WTC11 (cell line): Measurements from ENCODE around the gene SMC2. TPM values are rescaled to one million over a fixed set of nuclear protein-coding genes. Genes with fewer than 3 reads are reported as not detected.

ENCODE experiments used
- ATAC-seq: fragments of 200-7000 bp; cut with Tn5 transposase; 2 replicates; pipeline ENCODE4 v1.10.0; 2021; ENCODE audit warnings: mild to moderate bottlenecking, moderate library complexity
- Bru-seq: library from RNA; stranded (reverse); fragments of 400-500 nt; gene quantifications from one replicate; lab custom pipeline; 2021; lab: Mats Ljungman, UMichigan
- CTCF ChIA-PET: fragments of 300-600 bp; sonication (Branson Sonifier 250); formaldehyde crosslinking; loops from one replicate; lab custom pipeline; 2021; ENCODE audit warnings: antibody characterized with exemption; lab: Charles Lee
- POLR2A ChIA-PET: fragments of 350-600 bp; sonication (Branson Sonifier 250); formaldehyde crosslinking; loops from one replicate; lab custom pipeline; 2021; ENCODE audit warnings: antibody characterized with exemption; lab: Charles Lee
- DNase-seq: peaks from one replicate; pipeline ENCODE4 v3.0.0; 2021; ENCODE audit warnings: low spot score
- H3K27ac Mint-ChIP-seq: 2 replicates; pipeline ENCODE4 v1.8.0; 2021; ENCODE audit warnings: mixed read lengths
- H3K27me3 Mint-ChIP-seq: 2 replicates; pipeline ENCODE4 v1.8.0; 2021; ENCODE audit warnings: low read depth, mild to moderate bottlenecking, moderate library complexity, mixed read lengths
- H3K36me3 Mint-ChIP-seq: 2 replicates; pipeline ENCODE4 v1.8.0; 2021; ENCODE audit warnings: mixed read lengths
- H3K4me1 Mint-ChIP-seq: 2 replicates; pipeline ENCODE4 v1.8.0; 2022; ENCODE audit warnings: mixed read lengths
- H3K4me3 Mint-ChIP-seq: 2 replicates; pipeline ENCODE4 v1.8.0; 2021; ENCODE audit warnings: mild to moderate bottlenecking, moderate library complexity, mixed read lengths
- H3K9me3 Mint-ChIP-seq: 2 replicates; pipeline ENCODE4 v1.8.0; 2021; ENCODE audit warnings: mixed read lengths
- JUN ChIP-seq: sonication (generic); formaldehyde crosslinking; IDR thresholded peaks from 2 replicates; pipeline ENCODE4 v1.8.0; 2023; ENCODE audit warnings: mild to moderate bottlenecking, missing genetic modification reagents
- SP1 ChIP-seq: sonication (generic); formaldehyde crosslinking; conservative IDR thresholded peaks from 2 replicates; pipeline ENCODE4 v1.8.1; 2022; ENCODE audit warnings: missing genetic modification reagents
- ZNF232 ChIP-seq: sonication (generic); formaldehyde crosslinking; IDR thresholded peaks from 2 replicates; pipeline ENCODE4 v1.8.0; 2022; ENCODE audit warnings: mild to moderate bottlenecking, missing genetic modification reagents
- long read RNA-seq, 3 experiments: library from RNA in 1 of 3; library from capped mRNA in 1 of 3; library from polyadenylated mRNA in 1 of 3; unstranded in 2 of 3; stranded (forward) in 1 of 3; transcript quantifications; one replicate each; pipeline ENCODE4 v2.0.0, GENCODE V29; 2021
- total RNA-seq: library from RNA; stranded (reverse); gene quantifications from 3 replicates; pipeline ENCODE4 v1.2.3, GENCODE V29; 2021
- TF ChIP-seq, protein P1 (sequence below): sonication (generic); formaldehyde crosslinking; IDR thresholded peaks from 2 replicates; pipeline ENCODE4 v1.8.1; 2023; ENCODE audit warnings: mild to moderate bottlenecking, missing genetic modification reagents
- TF ChIP-seq, protein P2 (sequence below): sonication (generic); formaldehyde crosslinking; IDR thresholded peaks from 2 replicates; pipeline ENCODE4 v1.8.1; 2022; ENCODE audit warnings: mild to moderate bottlenecking, moderate library complexity, missing genetic modification reagents
- TF ChIP-seq, protein P3 (sequence below): fragments of 250-450 bp; sonication (Bioruptor Pico); IDR thresholded peaks from 2 replicates; pipeline ENCODE4 v2.1.2; 2022; ENCODE audit warnings: mild to moderate bottlenecking, moderate library complexity
- TF ChIP-seq, protein P4 (sequence below): sonication (generic); formaldehyde crosslinking; IDR thresholded peaks from 2 replicates; pipeline ENCODE4 v1.8.1; 2023; ENCODE audit warnings: mild to moderate bottlenecking, moderate library complexity, missing genetic modification reagents
- TF ChIP-seq, protein P5 (sequence below): fragments of 250-450 bp; sonication (Bioruptor Pico); IDR thresholded peaks from 2 replicates; pipeline ENCODE4 v1.9.0; 2021; ENCODE audit warnings: mild to moderate bottlenecking, borderline replicate concordance
- TF ChIP-seq, protein P6 (sequence below): sonication (generic); formaldehyde crosslinking; IDR thresholded peaks from 2 replicates; pipeline ENCODE4 v1.8.0; 2022; ENCODE audit warnings: missing genetic modification reagents
- TF ChIP-seq, protein P7 (sequence below): sonication (generic); formaldehyde crosslinking; IDR thresholded peaks from 2 replicates; pipeline ENCODE4 v1.8.0; 2022; ENCODE audit warnings: mild to moderate bottlenecking, missing genetic modification reagents

SMC2 gene
- total RNA-seq (28.3 to 31.9 TPM (median 28.5 TPM) in 3 replicates), Bru-seq, nascent RNA (percentile 83 among the genes with signal in this experiment)
- long read RNA-seq, experiment 1, full-length matches to known transcripts = 90 of 258 reads
- long read RNA-seq, experiment 1, partial matches to known transcripts = 48 of 258 reads
- long read RNA-seq, experiment 1, other reads (novel, unspliced or antisense) = 120 of 258 reads
- long read RNA-seq, experiment 2, full-length matches to known transcripts = 6 of 60 reads
- long read RNA-seq, experiment 2, partial matches to known transcripts = 28 of 60 reads
- long read RNA-seq, experiment 2, other reads (novel, unspliced or antisense) = 26 of 60 reads
- long read RNA-seq, experiment 3, full-length matches to known transcripts = 1 of 35 reads
- long read RNA-seq, experiment 3, partial matches to known transcripts = 22 of 35 reads
- long read RNA-seq, experiment 3, other reads (novel, unspliced or antisense) = 12 of 35 reads

DNA sequence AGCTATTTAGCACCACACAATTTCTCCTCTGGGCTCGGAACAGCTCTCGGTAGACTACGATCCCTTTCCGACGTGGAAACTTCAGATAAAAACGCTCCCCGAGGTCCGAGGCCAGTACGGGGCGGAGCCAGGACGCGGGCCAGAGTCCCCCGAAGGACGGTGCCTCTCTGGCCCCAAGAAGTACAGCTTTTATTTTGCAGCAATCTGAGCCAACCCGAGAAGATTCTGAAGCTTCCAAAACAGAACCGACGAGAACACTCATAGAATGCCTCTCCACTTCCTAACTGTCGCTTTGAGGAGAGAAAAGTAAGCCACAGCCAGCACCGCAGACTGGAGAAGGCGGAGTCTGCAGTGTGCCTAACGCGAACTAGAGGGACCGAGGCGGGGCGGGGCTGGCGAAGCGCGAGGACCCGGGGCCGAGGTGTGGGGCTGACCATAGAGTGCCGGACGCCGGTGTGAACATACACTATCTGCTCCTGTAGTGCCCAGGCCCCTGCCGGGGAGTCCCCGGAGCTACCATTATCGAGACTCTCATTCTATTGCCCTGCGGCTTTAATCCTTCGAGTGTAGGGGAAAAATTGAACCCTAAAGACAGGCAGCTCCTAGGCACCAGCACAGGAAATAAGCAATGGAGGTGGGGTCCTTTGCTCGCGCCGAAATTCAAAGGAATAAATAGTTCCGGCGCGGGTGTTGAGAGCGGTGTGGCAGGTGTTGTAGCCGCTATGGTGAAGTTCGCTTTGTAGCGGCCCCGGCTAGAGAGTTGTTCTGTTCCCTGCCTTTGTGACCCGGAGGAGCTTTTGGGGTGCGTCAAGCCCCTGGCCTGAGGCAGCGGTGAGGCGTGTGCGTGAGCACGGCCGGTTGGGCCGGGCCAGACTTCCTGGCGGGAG is at the start of gene SMC2:
SMC2 (plus strand) TSS at position 663 of the 887 bp plus-strand sequence. CDS start 1,076 bp downstream, outside the sequence.
- H3K27me3 Mint-ChIP-seq = no peaks in the 10 kb centered on the region
- DNase-seq = peak; percentile 89
- no peaks in the 10 kb centered on the region for H3K36me3 Mint-ChIP-seq
- peak within 1 kb of the TSS; percentile 97 for H3K4me3 Mint-ChIP-seq
- H3K4me1 Mint-ChIP-seq = peaks cover 32% of the 10 kb centered on the region
- no peaks in the 10 kb centered on the region for H3K9me3 Mint-ChIP-seq
- peak within 1 kb of the TSS; percentile 97 for H3K27ac Mint-ChIP-seq
- TF ChIP-seq, protein P1, sequence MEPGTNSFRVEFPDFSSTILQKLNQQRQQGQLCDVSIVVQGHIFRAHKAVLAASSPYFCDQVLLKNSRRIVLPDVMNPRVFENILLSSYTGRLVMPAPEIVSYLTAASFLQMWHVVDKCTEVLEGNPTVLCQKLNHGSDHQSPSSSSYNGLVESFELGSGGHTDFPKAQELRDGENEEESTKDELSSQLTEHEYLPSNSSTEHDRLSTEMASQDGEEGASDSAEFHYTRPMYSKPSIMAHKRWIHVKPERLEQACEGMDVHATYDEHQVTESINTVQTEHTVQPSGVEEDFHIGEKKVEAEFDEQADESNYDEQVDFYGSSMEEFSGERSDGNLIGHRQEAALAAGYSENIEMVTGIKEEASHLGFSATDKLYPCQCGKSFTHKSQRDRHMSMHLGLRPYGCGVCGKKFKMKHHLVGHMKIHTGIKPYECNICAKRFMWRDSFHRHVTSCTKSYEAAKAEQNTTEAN (CRISPR knock-in tag) = 0 out of 2 replicates have a peak, but pooled peaks have one; percentile 27
- TF ChIP-seq, protein P2, sequence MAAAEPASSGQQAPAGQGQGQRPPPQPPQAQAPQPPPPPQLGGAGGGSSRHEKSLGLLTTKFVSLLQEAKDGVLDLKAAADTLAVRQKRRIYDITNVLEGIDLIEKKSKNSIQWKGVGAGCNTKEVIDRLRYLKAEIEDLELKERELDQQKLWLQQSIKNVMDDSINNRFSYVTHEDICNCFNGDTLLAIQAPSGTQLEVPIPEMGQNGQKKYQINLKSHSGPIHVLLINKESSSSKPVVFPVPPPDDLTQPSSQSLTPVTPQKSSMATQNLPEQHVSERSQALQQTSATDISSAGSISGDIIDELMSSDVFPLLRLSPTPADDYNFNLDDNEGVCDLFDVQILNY (CRISPR knock-in tag) = peak; percentile 50; the same call in 1 of the 2 replicates
- TF ChIP-seq SP1 (CRISPR knock-in tag) = peak; percentile 31; the same call in 1 of the 2 replicates
- TF ChIP-seq, protein P3, sequence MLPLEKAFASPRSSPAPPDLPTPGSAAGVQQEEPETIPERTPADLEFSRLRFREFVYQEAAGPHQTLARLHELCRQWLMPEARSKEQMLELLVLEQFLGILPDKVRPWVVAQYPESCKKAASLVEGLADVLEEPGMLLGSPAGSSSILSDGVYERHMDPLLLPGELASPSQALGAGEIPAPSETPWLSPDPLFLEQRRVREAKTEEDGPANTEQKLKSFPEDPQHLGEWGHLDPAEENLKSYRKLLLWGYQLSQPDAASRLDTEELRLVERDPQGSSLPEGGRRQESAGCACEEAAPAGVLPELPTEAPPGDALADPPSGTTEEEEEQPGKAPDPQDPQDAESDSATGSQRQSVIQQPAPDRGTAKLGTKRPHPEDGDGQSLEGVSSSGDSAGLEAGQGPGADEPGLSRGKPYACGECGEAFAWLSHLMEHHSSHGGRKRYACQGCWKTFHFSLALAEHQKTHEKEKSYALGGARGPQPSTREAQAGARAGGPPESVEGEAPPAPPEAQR = no peak
- 0 out of 2 replicates have a peak, but pooled peaks have one; percentile 31 for TF ChIP-seq ZNF232 (CRISPR knock-in tag)
- TF ChIP-seq, protein P4, sequence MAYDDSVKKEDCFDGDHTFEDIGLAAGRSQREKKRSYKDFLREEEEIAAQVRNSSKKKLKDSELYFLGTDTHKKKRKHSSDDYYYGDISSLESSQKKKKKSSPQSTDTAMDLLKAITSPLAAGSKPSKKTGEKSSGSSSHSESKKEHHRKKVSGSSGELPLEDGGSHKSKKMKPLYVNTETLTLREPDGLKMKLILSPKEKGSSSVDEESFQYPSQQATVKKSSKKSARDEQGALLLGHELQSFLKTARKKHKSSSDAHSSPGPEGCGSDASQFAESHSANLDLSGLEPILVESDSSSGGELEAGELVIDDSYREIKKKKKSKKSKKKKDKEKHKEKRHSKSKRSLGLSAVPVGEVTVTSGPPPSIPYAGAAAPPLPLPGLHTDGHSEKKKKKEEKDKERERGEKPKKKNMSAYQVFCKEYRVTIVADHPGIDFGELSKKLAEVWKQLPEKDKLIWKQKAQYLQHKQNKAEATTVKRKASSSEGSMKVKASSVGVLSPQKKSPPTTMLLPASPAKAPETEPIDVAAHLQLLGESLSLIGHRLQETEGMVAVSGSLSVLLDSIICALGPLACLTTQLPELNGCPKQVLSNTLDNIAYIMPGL = 0 out of 2 replicates have a peak, but pooled peaks have one; percentile 34
- TF ChIP-seq, protein P5, sequence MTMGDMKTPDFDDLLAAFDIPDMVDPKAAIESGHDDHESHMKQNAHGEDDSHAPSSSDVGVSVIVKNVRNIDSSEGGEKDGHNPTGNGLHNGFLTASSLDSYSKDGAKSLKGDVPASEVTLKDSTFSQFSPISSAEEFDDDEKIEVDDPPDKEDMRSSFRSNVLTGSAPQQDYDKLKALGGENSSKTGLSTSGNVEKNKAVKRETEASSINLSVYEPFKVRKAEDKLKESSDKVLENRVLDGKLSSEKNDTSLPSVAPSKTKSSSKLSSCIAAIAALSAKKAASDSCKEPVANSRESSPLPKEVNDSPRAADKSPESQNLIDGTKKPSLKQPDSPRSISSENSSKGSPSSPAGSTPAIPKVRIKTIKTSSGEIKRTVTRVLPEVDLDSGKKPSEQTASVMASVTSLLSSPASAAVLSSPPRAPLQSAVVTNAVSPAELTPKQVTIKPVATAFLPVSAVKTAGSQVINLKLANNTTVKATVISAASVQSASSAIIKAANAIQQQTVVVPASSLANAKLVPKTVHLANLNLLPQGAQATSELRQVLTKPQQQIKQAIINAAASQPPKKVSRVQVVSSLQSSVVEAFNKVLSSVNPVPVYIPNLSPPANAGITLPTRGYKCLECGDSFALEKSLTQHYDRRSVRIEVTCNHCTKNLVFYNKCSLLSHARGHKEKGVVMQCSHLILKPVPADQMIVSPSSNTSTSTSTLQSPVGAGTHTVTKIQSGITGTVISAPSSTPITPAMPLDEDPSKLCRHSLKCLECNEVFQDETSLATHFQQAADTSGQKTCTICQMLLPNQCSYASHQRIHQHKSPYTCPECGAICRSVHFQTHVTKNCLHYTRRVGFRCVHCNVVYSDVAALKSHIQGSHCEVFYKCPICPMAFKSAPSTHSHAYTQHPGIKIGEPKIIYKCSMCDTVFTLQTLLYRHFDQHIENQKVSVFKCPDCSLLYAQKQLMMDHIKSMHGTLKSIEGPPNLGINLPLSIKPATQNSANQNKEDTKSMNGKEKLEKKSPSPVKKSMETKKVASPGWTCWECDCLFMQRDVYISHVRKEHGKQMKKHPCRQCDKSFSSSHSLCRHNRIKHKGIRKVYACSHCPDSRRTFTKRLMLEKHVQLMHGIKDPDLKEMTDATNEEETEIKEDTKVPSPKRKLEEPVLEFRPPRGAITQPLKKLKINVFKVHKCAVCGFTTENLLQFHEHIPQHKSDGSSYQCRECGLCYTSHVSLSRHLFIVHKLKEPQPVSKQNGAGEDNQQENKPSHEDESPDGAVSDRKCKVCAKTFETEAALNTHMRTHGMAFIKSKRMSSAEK = no peak
- TF ChIP-seq, protein P6, sequence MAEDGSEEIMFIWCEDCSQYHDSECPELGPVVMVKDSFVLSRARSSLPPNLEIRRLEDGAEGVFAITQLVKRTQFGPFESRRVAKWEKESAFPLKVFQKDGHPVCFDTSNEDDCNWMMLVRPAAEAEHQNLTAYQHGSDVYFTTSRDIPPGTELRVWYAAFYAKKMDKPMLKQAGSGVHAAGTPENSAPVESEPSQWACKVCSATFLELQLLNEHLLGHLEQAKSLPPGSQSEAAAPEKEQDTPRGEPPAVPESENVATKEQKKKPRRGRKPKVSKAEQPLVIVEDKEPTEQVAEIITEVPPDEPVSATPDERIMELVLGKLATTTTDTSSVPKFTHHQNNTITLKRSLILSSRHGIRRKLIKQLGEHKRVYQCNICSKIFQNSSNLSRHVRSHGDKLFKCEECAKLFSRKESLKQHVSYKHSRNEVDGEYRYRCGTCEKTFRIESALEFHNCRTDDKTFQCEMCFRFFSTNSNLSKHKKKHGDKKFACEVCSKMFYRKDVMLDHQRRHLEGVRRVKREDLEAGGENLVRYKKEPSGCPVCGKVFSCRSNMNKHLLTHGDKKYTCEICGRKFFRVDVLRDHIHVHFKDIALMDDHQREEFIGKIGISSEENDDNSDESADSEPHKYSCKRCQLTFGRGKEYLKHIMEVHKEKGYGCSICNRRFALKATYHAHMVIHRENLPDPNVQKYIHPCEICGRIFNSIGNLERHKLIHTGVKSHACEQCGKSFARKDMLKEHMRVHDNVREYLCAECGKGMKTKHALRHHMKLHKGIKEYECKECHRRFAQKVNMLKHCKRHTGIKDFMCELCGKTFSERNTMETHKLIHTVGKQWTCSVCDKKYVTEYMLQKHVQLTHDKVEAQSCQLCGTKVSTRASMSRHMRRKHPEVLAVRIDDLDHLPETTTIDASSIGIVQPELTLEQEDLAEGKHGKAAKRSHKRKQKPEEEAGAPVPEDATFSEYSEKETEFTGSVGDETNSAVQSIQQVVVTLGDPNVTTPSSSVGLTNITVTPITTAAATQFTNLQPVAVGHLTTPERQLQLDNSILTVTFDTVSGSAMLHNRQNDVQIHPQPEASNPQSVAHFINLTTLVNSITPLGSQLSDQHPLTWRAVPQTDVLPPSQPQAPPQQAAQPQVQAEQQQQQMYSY = peak; percentile 30; the same call in 1 of the 2 replicates
- TF ChIP-seq JUN (CRISPR knock-in tag) = 0 out of 2 replicates have a peak, but pooled peaks have one; percentile 35
- TF ChIP-seq, protein P7, sequence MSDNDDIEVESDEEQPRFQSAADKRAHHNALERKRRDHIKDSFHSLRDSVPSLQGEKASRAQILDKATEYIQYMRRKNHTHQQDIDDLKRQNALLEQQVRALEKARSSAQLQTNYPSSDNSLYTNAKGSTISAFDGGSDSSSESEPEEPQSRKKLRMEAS (CRISPR knock-in tag) = peak; percentile 61
- ATAC-seq = peak; percentile 96
- ChIA-PET POLR2A (interaction anchor here (0.6 to 0.8 kb wide), 3 partner anchors 13 to 42 kb away, joined by 3 to 4 read pairs (median 3); no protein-coding TSS in a partner anchor), CTCF (interaction anchor here (0.8 kb wide), 2 partner anchors 27 to 650 kb away, joined by 3 to 4 read pairs; no protein-coding TSS in a partner anchor)
